HG03196 (cell line): ENCODE results near the gene CBX4.

Source experiments
- ATAC-seq: cut with Tn5 transposase; IDR thresholded peaks from one replicate; pipeline ENCODE4 v1.9.1; 2021; ENCODE audit not compliant: unreplicated experiment

Gene CBX4

DNA sequence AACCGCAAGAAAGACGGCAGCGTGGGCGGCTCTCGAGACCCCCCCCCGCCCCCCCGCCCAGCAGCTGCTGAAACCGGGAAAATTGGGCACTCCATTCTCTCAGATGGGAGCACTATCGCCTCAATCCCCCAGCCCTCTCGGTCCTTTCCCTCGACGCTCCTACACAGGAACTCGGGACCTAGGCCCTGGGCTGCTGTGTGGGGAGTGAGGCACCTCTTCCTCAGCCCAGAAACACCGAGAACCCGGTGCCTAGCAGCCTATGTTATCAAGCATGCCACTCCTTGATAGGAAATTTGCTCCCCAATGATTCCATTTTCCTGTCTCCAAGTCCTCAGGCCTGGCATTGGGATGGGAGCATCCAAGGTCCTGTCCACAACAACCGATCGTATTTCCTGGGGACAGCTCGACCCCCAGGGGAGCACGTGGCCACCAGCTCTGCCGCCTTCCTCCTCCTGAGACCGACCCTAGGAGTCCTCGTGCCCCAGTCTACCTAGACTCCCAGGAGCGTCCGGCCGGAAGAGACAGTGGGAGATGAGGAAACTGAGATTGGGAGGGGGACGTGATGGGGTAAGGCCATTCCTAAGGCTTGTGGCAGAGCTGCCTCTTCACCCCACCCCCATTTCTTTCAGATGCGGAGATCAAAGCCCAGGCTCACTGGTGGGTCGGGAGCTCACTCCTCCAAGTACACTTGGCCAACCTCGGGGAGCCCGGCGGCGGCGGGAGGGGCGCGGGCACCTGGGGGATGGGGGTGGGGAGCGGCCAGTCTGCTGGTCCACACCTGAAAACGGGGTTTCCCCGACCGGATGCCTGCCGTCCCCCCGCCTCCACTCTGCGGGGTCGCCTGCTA lies 24.9 kb downstream of the CBX4 start:
- no peak for ATAC-seq

DNA sequence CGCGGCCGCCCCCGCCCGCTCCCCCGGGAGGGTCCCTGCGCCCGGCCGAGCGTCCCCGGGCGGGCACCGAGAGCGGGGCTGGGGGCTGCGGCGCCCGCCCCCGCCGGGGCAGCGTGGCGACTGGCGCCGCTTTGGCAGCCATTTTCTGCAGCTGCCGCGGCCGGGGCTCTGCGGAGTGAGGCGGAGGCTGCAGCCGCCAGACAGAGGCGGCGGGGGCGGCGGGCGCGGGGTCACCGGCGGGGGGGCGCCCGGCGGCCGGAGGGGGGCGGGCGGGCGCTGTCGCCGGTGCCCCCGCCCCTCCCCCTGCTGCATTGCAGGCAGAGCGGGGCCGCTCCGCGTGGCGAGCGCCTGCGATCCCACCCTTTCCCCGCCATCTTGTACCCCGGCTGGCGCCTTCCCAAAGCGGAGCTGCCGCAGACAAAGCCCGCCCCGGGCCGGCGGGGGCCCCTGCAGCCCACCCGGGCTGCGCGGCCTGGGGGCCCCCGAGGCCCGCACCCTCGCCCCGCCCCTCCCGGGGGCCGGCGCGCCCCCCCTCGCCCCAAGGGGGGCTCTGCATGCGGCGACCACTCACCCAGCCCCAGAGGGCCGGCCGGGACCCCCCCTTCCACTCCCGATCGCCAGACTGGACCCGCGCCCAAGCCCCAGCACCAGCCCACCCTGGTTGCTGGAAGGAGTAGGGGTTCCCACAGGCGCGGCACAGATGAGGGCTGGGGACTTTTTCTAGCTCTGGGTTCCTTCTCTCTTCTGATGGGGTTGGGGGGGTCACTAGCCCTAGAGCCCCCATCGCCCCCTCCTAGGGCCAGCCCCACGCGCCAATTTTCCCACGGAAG lies 25.7 kb downstream of the CBX4 start:
- no peak for ATAC-seq

DNA sequence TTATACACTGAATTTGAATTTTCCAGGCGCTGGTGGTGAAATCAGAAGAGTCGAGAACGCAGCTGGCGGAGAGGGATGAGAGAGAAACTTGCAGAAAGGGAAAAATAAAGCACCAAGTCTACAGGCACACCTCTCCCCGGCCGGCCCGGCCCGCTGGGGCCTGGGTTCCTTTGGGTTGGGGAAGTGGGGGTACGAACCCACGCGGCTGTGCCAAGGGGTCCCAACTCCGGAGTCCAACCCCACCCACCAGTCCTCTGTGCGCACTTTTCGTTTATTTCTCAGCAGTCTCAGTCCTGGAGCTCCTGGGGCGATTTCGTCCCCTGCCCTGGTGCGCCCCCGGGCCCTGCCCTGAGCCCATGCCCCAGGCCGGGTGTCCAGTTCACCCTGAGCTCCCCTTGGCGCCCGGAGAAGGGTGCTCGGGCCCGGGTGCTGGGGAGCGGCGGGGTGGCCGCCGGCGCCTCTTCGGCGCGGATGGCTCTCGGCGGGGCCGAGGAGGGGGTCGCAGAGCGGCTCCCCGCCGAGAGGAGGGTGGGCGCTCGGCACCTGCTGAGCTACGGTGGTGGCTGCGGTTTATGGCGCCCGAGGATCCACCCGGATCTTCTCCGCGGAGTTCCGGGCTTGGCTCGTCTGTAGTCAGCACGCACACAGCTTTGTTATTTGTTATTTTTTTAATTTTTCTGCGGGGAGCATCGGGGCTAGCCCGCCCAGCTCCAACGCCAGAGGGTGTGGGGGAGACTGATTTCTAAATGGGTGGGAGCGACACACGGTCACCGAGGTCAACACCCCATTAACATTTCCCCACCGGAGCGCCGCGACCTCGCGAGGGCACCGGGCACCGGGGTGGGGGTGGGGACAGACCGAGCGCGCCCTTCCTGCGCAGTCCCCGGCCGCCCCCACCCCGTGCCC lies 26.6 kb downstream of the CBX4 start:
- no peak for ATAC-seq

DNA sequence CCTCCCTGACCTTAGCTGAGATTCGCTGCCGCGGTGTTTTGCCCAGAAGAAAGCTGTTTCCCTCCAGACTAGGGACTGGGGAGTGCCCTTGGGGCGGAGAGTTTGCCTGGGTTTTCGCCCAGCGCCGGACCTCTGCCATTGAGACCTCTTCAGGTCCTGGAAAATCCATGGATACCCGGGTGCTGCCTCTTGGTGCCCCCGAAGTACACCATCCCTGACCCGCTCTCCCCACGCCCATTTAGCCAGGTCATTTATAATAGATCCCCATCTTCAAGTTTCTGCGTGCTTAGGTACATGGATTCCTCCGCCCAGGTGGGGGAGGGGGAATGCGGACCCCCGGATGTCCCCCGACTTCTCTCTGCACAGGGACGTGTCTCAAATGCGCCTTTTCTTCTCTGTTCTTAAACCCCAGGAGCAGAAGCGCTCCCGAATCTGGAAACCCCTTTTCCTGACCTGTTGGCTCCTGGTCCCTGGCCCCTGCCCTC lies 27.3 kb downstream of the CBX4 start:
- ATAC-seq = no peak

DNA sequence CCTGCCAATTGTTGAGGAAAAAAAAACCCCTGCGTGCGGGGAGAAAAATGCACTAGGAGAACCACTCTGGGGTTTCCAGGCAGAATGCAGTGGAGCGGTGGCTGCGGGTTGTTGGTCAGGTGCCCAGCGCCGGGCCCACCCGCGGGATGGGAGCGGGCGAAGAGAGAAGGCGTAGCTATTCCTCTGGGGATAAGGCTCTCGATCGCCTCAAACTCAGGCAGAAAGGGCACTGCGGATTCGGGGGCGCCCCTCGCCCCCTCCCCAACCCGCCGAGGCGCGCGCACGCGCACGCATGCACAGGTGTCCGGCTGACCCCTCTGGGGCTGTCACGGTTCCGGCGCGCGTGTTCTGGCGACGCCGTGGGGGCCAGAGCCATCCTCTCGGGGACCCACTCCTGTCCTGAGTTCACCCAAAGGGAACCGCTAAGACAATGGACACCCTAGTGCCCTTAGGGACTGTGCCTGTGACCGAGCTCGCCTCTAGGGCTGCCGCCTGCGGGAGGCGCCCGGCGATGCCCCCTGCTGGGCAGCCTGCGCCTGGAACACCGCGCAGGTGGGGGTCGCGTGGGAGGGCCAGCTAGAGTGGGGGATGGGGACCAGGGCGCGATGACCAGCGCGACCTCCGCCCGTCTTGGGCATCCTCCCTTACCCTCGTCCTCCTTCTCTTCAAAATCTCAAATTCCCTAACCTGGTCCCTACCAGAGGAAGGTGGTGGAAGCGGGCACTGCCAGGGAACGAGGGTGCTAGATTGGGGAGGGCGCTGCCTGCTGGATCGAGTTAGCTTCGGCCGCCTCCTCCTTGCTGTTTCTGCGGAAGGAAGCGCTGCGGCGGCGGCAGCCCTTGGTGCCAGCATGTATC lies 28.0 kb downstream of the CBX4 start:
- ATAC-seq = peak; percentile 39

DNA sequence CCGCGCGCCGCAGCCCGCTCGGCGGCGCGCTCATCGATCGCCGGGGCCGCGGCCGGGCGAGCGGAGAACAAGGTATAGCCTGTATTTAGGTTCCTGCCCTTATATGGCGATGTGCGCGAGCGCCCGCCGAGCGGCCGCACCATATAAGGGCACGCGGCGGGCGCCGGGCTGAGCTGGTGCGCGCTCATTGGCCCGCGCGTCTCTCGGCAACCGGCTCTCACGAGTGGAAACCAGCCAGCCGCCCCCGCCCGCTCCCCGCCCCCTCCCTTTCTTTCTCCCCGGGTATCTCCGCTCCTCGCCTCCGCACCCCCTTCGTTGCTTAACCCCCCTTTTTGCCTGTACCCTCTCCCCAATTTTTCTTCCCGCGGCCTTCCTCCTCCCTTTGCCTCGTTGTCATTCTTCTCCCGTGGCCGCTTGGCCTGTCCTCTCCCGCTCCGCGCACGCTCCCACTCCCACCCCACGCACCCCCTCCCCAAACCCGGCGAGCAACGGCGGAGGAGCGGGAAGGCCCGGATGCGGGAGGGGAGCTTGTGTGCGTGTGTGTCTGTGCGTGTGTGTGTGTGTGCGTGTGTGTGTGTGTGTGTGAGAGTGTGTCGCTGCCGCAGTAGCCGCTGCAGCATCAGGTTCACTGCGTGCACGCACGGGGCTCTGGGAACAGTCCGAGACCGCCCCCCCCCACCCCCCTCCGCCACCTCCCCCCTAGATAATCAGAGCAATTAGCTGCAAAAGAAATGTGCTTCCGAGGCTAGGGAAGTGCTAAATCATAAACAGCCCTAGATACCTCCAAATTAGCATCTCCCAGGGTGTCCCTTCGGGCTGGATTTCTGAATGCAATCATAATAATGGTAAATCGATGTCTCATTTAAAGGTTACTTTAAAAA lies 28.9 kb downstream of the CBX4 start:
- ATAC-seq = peak; percentile 58

DNA sequence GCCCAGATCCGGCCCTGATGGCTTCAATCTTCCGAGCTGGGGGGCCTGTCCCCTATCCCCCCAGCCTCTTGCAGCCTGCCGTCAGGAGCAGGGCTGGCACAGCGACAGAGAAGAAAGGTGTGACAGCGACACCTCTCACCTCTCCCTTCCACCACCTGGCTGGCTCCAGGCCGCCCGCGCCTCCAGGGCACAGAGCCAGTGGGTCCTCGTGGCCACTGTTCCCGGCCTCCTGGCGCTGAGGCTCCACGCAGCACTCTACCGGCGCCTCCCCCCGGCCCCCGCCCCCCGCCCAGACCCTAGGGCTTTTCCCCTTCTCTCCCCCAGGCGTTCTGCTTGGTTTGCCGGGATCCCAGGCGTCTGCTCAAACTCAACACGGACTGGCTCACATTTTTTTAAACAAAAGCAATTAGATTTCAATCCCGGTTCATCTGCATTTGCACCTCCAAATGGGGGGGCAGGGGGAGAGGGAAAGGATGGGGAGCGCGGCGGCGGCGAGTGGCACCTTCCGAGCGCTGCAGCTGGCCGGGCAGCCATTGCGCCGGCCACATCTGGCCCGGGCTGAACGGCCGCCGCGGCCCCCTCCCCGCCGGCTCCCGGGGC lies 29.6 kb downstream of the CBX4 start:
- ATAC-seq = no peak

DNA sequence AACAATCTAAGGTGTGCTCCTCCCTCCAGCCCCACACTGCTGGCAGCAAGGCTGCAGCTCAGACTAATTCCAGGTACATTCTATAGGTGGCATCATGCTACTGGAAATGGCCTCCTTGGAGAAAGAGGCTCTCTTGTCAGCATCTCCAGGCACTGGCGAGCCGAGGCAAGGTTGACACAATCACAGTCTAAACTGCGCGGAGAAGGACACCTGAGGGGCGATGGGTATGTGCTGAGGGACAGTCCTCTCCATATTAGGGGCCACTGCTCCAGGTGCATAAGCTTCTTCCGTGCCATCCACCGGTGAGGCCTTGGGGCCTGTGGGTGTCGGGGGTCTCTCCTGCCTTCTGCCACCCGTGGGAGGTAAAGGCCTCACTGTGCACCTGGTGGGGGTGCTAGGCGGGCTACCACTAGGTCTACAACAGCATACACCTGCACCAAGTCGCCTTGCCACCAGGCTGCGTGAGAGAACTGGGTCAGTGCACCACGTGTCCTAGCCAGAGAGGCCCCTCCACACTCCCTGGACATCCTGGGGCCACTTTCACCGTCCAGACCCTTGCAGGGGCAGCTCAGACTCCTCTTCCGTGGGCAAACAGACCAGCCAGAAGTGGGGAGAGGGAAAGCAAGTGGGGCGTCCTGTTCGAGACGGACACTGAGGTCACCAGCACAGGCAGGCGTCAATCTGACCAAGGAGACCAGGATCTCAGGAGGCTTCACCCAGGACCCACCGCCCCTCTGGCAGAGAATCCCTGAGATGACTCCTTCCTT lies 30.3 kb downstream of the CBX4 start:
- no peak for ATAC-seq

DNA sequence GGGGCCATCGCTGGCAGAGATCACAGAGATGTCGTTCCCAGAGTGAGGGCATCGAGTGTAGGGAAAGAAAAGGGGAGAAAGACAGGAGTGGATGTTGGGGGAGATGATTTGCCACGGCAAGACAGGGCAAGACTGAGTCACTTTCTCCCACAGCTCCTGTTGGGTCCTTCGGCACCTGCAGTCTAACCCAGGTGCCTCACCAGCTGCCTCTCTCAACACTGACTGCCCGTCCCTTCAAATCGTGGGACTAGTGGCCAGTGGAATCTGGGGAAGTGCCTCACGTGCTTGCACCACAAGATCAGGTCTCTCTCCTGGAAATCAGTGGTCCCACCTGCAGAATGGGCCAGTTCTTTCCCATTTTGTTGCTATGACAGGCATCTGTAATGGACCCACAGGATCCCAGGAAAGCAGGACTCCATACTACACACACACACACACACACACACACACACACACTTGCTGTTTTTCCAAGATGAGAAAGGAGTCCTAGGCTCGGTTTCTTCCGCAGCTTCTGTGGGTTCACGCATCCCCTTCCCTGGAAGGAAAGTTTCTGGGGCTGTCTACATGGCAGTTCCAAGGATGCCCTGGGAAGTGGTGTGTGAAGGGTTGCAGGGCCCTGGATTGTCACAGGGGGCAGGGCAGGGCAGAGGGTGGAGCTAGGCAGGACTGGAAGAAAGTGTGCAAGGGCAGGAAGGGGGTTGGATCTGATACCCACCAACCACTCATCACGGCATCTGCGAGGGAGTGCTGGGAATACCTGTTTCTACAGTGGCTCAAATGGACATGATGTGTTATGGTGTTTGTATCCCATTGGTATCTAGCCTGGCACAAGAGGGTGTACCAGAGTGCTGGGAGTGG lies 32.1 kb downstream of the CBX4 start:
- ATAC-seq = no peak

DNA sequence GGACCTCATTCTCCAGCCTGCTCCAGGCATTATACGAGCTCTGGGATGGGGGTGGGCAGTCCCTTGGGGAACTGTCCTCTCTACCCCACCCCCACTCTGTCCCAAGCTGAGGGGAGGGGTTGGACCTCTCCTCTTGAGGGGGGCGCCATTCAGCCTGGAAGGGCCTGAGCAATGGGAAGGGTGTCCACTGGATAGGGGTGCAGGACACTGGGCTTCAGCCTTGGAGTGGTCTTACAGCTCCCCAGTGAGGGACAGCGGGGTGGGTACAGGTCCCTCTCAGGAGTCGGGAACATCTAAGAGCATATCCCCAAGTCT lies 32.8 kb downstream of the CBX4 start:
- ATAC-seq = no peak

DNA sequence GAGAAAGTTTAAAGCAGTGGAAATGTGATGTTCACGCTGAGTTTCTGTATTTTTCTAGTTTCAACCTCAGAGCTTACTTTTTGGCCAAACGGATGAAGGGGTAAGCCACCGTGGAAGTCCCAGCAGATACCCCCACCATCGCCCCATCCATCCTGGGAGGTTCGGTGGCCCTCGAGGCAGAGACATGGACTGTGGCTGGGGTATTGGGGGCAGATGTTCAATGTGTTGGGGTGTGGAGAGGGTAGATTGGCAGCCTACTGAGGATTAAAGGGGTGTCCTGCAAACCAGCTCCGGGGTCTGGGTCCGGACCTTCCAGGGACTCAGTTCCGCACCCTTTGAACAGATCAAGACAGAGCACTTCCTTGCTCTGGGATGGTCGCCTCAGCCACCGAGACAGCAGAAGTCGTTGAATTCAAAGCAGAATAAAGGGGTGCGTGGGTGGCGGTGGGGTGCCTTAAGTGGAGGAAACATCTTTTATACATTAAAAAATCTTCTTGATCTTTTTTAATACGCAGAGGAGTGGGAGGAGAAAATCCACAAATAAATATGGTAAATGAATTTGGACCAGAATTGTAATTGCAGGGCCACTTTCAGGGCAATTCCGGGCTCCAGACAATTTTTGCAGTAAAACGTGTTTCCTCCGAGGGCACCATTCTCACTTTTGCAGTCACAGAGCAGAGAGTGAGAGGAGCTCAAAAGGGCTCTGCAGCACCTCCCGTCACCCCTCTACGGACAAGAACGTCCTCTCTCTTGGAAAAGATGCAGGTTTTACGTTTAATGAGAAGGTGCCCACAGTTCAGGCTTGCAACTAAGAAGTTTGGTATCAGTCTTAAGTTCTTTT lies 34.2 kb downstream of the CBX4 start:
- ATAC-seq = no peak

DNA sequence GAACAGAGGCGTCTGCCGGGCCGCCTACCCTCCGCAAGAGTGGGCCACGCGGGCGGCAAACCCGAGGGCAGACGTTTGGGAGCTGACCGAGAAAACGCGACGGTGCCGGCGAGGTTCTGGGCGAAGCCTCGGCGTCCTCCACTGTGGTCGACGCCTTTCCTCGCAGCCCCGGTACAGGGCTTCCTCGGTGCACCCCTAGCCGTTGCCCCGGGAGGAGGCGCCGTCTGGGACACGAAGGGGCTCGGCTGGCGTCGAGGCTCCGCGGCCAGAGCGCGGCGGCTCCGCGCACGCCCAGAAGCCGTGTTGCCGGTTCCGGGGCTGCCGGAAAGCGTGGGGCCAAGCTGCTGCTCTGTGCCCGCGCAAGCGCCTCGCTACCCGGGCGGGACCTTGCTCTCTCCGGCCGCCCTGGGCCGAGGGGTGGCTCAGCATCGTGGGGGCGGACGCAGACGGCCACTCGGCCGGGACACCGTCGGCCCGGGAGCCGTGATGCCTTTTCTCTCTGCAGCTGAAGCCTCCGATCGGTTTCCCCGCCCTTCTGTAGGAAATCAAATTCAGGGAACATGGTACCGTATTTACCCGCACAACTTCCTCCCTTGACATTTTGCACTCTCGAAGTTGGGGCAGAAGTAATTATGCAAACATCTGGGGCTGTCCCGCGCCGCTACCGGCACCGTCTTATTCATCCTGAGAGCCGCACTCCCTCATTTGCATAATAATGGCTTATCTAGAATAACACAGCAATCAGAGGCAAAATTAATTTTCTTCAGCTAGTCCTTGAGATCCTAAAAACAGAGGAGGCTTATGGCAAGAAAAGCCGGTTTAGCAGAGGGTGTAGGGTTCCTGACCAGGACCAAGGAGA lies 35.0 kb downstream of the CBX4 start:
- ATAC-seq = peak; percentile 55

DNA sequence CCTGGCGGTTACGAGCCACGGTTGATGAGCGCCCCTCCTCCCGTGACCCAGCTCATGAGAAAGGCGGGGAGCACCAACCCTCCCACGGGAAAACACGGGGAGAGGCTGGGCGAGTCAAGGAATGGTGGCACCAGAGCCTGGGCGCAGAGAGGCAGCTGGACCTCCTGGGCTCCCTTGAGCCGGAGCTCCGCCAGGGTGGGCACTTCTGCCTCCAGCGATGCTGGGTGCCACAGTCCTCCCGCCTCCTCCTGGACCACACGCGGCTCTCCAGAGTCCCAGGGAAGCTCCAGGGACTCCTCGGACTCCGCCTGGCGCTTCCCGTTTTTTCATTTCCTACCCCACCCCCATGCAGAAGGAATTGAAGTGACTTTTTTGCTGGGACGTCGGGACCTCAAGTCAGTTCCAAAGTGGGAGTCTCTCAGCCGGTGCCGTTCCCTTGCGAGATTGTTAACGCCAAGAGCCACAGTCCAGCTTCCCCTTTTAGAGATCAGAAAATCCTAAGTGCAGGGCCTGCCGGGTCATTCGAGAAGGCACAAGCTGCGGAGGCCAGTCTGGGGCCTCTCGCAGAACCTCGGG lies 35.7 kb downstream of the CBX4 start:
- no peak for ATAC-seq

DNA sequence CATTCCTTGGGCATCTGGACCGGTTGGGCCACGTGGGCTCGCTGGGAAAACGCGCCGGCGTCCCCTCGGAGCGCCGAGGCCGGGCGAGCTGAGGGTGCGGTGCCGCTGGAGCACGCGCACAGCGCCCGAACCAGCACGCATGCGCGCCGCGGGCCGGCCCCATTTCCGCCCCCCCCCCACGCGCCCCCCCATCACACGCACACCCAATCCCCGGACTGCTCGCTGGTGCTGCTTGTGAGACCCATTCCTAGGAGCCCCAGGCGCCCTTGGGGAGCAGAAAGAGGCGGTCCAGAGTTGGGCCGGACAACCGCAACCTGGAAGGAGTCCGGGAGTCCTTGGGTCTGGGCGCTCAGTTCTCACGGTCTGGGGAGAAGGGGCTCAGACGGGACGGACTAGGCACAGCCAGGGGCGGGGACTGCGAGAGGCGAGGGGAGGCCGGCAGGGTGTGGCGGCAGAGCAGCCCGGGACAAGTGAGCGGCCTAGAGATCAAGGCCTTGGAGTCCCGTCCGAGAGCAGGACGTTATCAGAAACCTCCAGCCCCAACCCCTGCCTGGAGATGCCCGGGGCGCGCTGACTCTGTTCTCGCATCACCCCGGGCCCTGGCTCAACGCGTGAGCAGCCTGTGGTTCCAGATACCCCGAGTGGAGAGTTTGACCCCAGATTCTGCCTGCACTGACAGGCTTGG lies 36.4 kb downstream of the CBX4 start:
- ATAC-seq = no peak
